ENCODE data around the gene ACYP1.
A peak's percentile ranks its signal among the peaks of the same experiment; 100 is the strongest.

Gene ACYP1

DNA sequence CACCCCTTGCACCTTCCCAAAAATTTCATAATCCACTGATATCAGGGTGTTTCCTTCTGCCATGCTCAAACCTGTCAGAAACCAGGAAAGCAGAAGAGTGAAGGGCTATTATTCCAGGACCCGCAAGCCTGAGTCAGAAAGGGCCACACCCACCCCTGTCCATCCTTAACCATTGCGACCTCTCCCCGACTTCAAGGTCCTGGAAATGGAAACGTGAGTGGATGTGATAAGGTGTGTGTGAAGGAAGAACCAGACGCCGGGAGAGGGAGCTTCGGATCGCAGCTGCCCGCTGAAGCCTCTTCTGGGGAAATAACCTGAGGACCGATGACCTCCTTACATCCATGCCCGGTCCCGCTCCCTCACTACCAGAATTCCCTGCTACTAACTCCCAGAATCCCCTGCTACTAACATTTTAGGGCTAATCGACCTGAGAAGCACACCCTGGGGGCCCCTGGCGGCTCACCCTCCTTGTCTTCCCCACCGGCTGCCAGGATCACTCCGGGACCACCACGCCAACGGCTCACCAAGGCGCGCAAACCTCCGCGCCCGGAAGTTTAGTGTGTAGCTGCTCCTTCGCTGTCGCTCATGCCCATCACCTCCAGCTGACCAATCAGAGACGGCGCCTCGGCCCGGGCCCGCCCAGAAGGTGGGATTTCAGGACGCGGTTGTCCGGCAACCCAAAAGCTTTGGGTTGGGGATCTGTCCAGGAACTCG is at the start of gene ACYP1:
TSS of gene ACYP1 (minus strand) at position 534 of the 714 bp plus-strand sequence. CDS start at position 63, 471 bp downstream.
- Histone ChIP-seq H3K27ac (ENCODE audit: low read length) (no peak within 1 kb of the TSS), H3K9me3 (ENCODE audit: control insufficient read depth, insufficient read depth, low read length) (no peaks in the 10 kb centered on the region), H3K4me1 (ENCODE audit: control insufficient read depth, insufficient read depth, low read length) (no peaks in the 10 kb centered on the region), H3K36me3 (ENCODE audit: control insufficient read depth, insufficient read depth, low read length) (no peaks in the 10 kb centered on the region; the same call in 1 of the 2 replicates), H3K4me3 (ENCODE audit: low read length) (peak within 1 kb of the TSS; percentile 62; the same call in 1 of the 2 replicates), H3K27me3 (ENCODE audit: control insufficient read depth, insufficient read depth, low read length) (no peaks in the 10 kb centered on the region)
- WGBS (ENCODE audit: insufficient coverage, insufficient read length) = no CpG with 5 or more reads among the region's 34 CpGs
- DNase-seq (ENCODE audit: low read depth, low spot score) = peak; percentile 74

DNA sequence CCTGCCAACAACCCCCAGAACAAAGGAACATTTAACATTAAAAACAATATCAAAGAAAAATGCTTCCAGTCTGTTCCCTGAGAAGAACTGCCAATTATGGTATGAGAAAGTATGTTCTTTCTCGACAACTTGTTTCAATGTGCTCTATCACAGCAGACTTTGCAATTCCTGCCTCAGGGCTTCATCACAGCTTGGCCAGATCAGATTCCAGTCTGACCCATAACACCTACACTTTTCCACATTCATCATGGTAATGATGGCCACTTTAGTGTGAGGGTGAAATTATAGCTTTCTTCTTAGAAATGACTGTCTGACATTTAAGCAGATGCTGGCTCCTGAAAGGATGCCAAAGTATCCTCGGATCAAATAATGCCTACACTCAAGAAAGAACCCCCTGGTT is 46.1 kb upstream of the ACYP1 start:
- H3K27me3 ChIP-seq (ENCODE audit: control insufficient read depth, insufficient read depth, low read length) = no peaks in the 10 kb centered on the region
- WGBS (ENCODE audit: insufficient coverage, insufficient read length) = no CpG with 5 or more reads among the region's 2 CpGs
- DNase-seq (ENCODE audit: low read depth, low spot score) = no peak
- H3K4me1 ChIP-seq (ENCODE audit: control insufficient read depth, insufficient read depth, low read length) = no peaks in the 10 kb centered on the region
- H3K27ac ChIP-seq (ENCODE audit: low read length) = no peak overlapping the region
- H3K36me3 ChIP-seq (ENCODE audit: control insufficient read depth, insufficient read depth, low read length) = peaks cover 8% of the 10 kb centered on the region; the same call in 1 of the 2 replicates
- H3K4me3 ChIP-seq (ENCODE audit: low read length) = no peak overlapping the region
- no peaks in the 10 kb centered on the region for H3K9me3 ChIP-seq (ENCODE audit: control insufficient read depth, insufficient read depth, low read length)

DNA sequence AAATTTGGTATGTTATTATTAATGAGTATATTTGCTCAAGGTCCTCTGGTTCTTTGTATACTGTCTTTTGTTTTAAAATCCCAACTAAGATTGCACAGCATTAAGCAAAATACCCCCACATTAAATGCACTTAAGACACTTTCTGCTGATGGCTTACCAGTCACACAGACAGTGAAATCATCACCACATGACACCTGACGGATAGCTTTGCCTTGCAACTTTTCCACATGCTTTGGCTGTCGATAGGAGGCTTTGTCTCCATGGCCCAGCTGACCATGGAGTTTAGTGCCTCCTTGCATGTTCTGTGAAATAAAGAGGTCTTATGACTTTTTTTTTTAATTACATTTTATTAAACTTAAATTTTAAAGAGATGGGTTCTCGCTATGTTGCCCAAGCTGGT is 43.4 kb upstream of the ACYP1 start:
- Histone ChIP-seq H3K9me3 (ENCODE audit: control insufficient read depth, insufficient read depth, low read length) (no peaks in the 10 kb centered on the region), H3K4me1 (ENCODE audit: control insufficient read depth, insufficient read depth, low read length) (no peaks in the 10 kb centered on the region), H3K27me3 (ENCODE audit: control insufficient read depth, insufficient read depth, low read length) (no peaks in the 10 kb centered on the region), H3K4me3 (ENCODE audit: low read length) (no peak overlapping the region), H3K36me3 (ENCODE audit: control insufficient read depth, insufficient read depth, low read length) (peaks cover 5% of the 10 kb centered on the region; the same call in 1 of the 2 replicates), H3K27ac (ENCODE audit: low read length) (no peak overlapping the region)
- WGBS (ENCODE audit: insufficient coverage, insufficient read length) = no CpG with 5 or more reads among the region's 3 CpGs
- DNase-seq (ENCODE audit: low read depth, low spot score) = no peak

DNA sequence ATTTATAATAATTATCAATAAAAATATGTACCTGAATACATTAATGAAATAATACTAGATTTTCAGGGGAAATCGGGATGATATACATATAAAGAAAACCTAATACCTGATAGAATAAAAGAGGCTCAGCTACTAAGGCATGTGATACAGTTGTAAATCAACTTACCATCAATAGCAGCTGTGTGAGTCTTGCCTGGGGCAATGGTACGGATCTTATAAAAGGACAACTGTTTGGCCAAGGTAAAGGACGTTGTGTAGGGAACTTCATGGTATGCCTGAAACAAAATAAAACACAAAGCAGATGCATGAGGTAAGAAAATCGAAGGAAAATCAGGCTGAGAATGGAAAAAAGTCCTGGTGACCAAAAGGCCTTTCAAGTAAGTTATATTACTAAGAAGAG is 37.7 kb upstream of the ACYP1 start:
- Histone ChIP-seq H3K27me3 (ENCODE audit: control insufficient read depth, insufficient read depth, low read length) (no peaks in the 10 kb centered on the region), H3K9me3 (ENCODE audit: control insufficient read depth, insufficient read depth, low read length) (no peaks in the 10 kb centered on the region), H3K36me3 (ENCODE audit: control insufficient read depth, insufficient read depth, low read length) (peaks cover 4% of the 10 kb centered on the region; the same call in 1 of the 2 replicates), H3K27ac (ENCODE audit: low read length) (no peak overlapping the region), H3K4me3 (ENCODE audit: low read length) (no peak overlapping the region), H3K4me1 (ENCODE audit: control insufficient read depth, insufficient read depth, low read length) (no peaks in the 10 kb centered on the region)
- no peak for DNase-seq (ENCODE audit: low read depth, low spot score)
- WGBS (ENCODE audit: insufficient coverage, insufficient read length) = no CpG with 5 or more reads among the region's 4 CpGs

DNA sequence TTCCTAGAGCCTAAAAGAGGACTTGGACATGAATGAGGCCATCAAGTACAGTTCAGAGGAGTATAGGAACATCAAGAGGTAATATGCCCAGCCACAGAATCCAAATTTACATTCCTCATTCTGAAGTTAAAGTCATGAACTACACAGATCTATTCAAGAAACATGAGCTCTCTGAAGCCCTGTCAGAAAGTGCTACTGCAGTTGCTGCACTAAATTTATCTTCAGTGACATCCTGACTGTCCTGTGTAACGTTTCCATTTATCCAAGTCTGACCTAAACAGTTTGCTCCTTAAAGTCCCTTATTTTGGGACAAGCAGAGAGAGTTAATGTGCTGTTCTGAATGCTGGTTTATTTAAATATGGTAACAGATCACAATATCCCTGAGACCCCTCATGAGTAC is 34.9 kb upstream of the ACYP1 start:
- no peak overlapping the region for H3K27ac ChIP-seq (ENCODE audit: low read length)
- no peak for DNase-seq (ENCODE audit: low read depth, low spot score)
- H3K36me3 ChIP-seq (ENCODE audit: control insufficient read depth, insufficient read depth, low read length) = peaks cover 3% of the 10 kb centered on the region; the same call in 1 of the 2 replicates

DNA sequence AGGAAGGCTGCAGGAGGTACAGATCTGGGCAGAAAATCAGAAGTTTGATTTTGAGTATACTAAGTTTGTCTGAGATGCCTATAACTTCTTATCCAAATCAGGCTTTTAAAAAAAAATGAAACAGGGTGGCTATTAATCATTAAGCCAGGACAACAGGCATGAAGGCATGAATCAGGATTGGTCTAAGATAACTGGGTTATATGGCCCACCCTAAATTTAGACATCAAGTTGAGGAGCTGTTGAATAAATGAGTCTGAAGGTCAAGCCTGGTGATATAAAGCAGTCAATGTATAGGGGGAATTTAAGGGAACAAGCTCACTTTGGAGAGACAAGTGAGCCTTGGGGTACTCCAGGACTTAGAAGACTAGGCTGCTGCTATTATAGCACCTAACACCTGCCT is 34.4 kb upstream of the ACYP1 start:
- Histone ChIP-seq H3K4me3 (ENCODE audit: low read length) (no peak overlapping the region), H3K36me3 (ENCODE audit: control insufficient read depth, insufficient read depth, low read length) (peaks cover 3% of the 10 kb centered on the region; the same call in 1 of the 2 replicates), H3K4me1 (ENCODE audit: control insufficient read depth, insufficient read depth, low read length) (no peaks in the 10 kb centered on the region), H3K27ac (ENCODE audit: low read length) (no peak overlapping the region), H3K27me3 (ENCODE audit: control insufficient read depth, insufficient read depth, low read length) (no peaks in the 10 kb centered on the region), H3K9me3 (ENCODE audit: control insufficient read depth, insufficient read depth, low read length) (no peaks in the 10 kb centered on the region)
- no peak for DNase-seq (ENCODE audit: low read depth, low spot score)

More for the DNA sequence above, 34.9 kb upstream of the ACYP1 start:
- Histone ChIP-seq H3K27me3 (ENCODE audit: control insufficient read depth, insufficient read depth, low read length) (no peaks in the 10 kb centered on the region), H3K4me3 (ENCODE audit: low read length) (no peak overlapping the region), H3K9me3 (ENCODE audit: control insufficient read depth, insufficient read depth, low read length) (no peaks in the 10 kb centered on the region), H3K4me1 (ENCODE audit: control insufficient read depth, insufficient read depth, low read length) (no peaks in the 10 kb centered on the region)
- no CpG with 5 or more reads among the region's 1 CpG for WGBS (ENCODE audit: insufficient coverage, insufficient read length)

DNA sequence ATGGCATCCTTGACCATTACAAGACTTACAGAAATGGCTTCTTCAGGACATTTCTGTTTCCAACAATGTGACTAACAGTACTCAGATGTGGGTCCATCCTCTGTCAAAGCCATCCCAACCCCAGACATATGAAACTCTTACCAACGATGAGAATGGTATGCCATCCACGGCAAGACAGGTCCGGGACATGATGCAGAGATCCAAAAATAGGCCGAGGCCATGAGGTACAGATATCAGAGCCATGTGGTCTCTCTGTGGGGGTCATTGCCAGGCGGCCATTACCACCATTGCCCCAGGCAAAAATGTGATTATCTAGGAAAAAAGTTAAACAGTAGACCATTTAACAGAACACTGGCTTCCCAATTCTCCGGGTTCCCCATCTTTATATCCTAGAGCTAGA is 33.1 kb upstream of the ACYP1 start:
- H3K27me3 ChIP-seq (ENCODE audit: control insufficient read depth, insufficient read depth, low read length) = no peaks in the 10 kb centered on the region
- DNase-seq (ENCODE audit: low read depth, low spot score) = no peak
- H3K9me3 ChIP-seq (ENCODE audit: control insufficient read depth, insufficient read depth, low read length) = no peaks in the 10 kb centered on the region
- no peaks in the 10 kb centered on the region for H3K4me1 ChIP-seq (ENCODE audit: control insufficient read depth, insufficient read depth, low read length)
- no peak overlapping the region for H3K4me3 ChIP-seq (ENCODE audit: low read length)
- peaks cover 3% of the 10 kb centered on the region; the same call in 1 of the 2 replicates for H3K36me3 ChIP-seq (ENCODE audit: control insufficient read depth, insufficient read depth, low read length)
- WGBS (ENCODE audit: insufficient coverage, insufficient read length) = no CpG with 5 or more reads among the region's 6 CpGs
- H3K27ac ChIP-seq (ENCODE audit: low read length) = no peak overlapping the region

DNA sequence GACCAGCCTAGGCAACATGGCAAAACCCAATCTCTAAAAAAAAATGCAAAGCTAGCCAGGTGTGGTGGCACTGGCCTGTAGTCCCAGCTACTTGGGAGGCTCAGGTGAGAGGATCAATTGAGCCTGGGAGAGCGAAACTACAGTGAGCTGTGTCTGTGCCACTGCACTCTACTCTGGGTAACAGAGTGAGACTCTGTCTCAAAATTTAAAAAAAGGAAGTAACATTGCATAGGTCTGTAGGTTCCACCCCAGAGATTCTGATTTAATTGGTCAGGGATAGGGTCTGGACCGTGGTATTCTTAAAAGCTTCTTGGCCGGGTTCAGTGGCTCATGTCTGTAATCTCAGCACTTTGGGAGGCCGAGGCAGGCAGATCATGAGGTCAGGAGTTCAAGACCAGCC is 31.9 kb upstream of the ACYP1 start:
- WGBS (ENCODE audit: insufficient coverage, insufficient read length) = no CpG with 5 or more reads among the region's 4 CpGs
- Histone ChIP-seq H3K4me3 (ENCODE audit: low read length) (no peak overlapping the region), H3K9me3 (ENCODE audit: control insufficient read depth, insufficient read depth, low read length) (no peaks in the 10 kb centered on the region), H3K27me3 (ENCODE audit: control insufficient read depth, insufficient read depth, low read length) (no peaks in the 10 kb centered on the region), H3K36me3 (ENCODE audit: control insufficient read depth, insufficient read depth, low read length) (peaks cover 3% of the 10 kb centered on the region; the same call in 1 of the 2 replicates), H3K4me1 (ENCODE audit: control insufficient read depth, insufficient read depth, low read length) (no peaks in the 10 kb centered on the region), H3K27ac (ENCODE audit: low read length) (no peak overlapping the region)
- DNase-seq (ENCODE audit: low read depth, low spot score) = no peak

DNA sequence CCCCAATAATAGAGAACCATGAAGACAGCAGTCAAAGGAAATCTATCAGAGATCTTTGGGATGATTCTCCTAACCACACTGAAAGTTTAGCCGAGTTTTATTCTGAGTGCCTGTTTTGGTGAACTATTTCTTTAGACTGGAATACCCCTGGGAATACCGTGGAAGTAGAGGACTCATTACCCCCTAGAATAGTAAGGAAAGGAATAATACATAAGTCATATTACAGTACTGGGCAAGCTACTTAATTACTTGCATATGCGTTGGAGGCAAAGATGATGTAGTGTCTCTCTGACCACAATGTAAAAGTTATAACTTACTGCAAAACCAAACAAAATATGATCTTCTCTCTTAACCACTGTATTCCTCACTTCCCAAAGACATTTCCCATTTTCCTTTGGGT is 31.1 kb upstream of the ACYP1 start:
- Histone ChIP-seq H3K27ac (ENCODE audit: low read length) (no peak overlapping the region), H3K4me3 (ENCODE audit: low read length) (no peak overlapping the region), H3K36me3 (ENCODE audit: control insufficient read depth, insufficient read depth, low read length) (peaks cover 3% of the 10 kb centered on the region; the same call in 1 of the 2 replicates), H3K4me1 (ENCODE audit: control insufficient read depth, insufficient read depth, low read length) (no peaks in the 10 kb centered on the region), H3K27me3 (ENCODE audit: control insufficient read depth, insufficient read depth, low read length) (no peaks in the 10 kb centered on the region), H3K9me3 (ENCODE audit: control insufficient read depth, insufficient read depth, low read length) (no peaks in the 10 kb centered on the region)
- DNase-seq (ENCODE audit: low read depth, low spot score) = no peak
- no CpG with 5 or more reads among the region's 3 CpGs for whole genome bisulfite sequencing (ENCODE audit: insufficient coverage, insufficient read length)

DNA sequence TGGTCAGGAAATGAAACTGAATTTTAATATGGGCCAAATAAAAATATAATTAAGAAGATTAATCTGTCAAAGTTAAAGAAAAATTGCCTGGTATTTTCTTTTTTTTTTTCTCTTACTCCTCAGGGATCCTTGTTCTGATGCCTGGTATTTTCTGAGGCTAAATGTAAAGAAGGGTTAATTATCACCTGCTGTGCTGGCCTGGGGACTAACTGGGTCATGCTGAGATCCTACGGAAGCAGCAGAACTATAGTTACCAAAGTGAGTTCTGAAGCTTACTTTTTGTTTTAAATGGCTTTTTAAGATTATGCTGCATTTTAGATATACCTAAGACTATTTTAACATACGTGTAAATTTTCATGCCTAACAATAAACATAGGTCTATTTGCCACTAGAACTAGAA is 28.9 kb upstream of the ACYP1 start:
- no peak overlapping the region for H3K27ac ChIP-seq (ENCODE audit: low read length)
- WGBS (ENCODE audit: insufficient coverage, insufficient read length) = no CpG with 5 or more reads among the region's 2 CpGs
- H3K4me3 ChIP-seq (ENCODE audit: low read length) = no peak overlapping the region
- H3K27me3 ChIP-seq (ENCODE audit: control insufficient read depth, insufficient read depth, low read length) = no peaks in the 10 kb centered on the region
- H3K4me1 ChIP-seq (ENCODE audit: control insufficient read depth, insufficient read depth, low read length) = no peaks in the 10 kb centered on the region
- H3K9me3 ChIP-seq (ENCODE audit: control insufficient read depth, insufficient read depth, low read length) = no peaks in the 10 kb centered on the region
- no peak for DNase-seq (ENCODE audit: low read depth, low spot score)
- no peaks in the 10 kb centered on the region; the same call in 1 of the 2 replicates for H3K36me3 ChIP-seq (ENCODE audit: control insufficient read depth, insufficient read depth, low read length)

DNA sequence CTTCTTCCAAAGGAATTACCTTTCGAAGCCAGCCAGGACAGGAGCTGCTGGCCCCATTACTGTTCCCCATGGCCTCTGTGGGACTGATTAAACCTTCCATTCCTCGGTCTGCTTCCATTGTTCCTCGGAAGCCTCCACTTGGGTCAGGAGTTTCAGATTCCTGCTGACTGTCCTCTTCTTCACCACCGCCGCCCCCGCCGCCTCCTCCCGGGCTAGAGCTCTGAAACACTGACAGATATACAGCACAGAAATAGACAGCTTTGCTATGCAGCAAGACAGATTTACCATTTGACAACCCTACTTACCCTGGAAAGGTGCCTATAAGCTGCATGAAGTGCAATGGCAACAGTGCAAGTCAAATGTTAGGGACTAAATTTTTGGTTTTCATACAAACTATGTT is 27.4 kb upstream of the ACYP1 start:
- DNase-seq (ENCODE audit: low read depth, low spot score) = no peak
- no CpG with 5 or more reads among the region's 8 CpGs for WGBS (ENCODE audit: insufficient coverage, insufficient read length)
- peaks cover 2% of the 10 kb centered on the region; the same call in 1 of the 2 replicates for H3K36me3 ChIP-seq (ENCODE audit: control insufficient read depth, insufficient read depth, low read length)
- H3K4me1 ChIP-seq (ENCODE audit: control insufficient read depth, insufficient read depth, low read length) = no peaks in the 10 kb centered on the region
- no peak overlapping the region for H3K4me3 ChIP-seq (ENCODE audit: low read length)
- no peak overlapping the region for H3K27ac ChIP-seq (ENCODE audit: low read length)
- H3K9me3 ChIP-seq (ENCODE audit: control insufficient read depth, insufficient read depth, low read length) = no peaks in the 10 kb centered on the region
- no peaks in the 10 kb centered on the region for H3K27me3 ChIP-seq (ENCODE audit: control insufficient read depth, insufficient read depth, low read length)

All from iPS DF 6.9 (cell line).